Neutrophil (primary cell): Measurements from ENCODE around the gene RNU6-1.
A peak's percentile ranks its signal among the peaks of the same experiment; 100 is the strongest.

ENCODE experiments used
- H3K27ac ChIP-seq: fragments of 200-600 bp; sonication (generic); 2 replicates; pipeline ENCODE4 v1.5.1; 2016; ENCODE audit warnings: mild to moderate bottlenecking, moderate library complexity
- H3K27me3 ChIP-seq: fragments of 200-600 bp; sonication (generic); 2 replicates; pipeline ENCODE4 v1.6.0; 2016; ENCODE audit warnings: mild to moderate bottlenecking
- H3K36me3 ChIP-seq: fragments of 200-600 bp; sonication (generic); 2 replicates; pipeline ENCODE4 v1.5.1; 2017
- H3K4me1 ChIP-seq, 2 experiments: fragments of 200-600 bp in 1 of 2; sonication (generic) in 1 of 2; 1 replicate in 1 of 2; 2 replicates in 1 of 2; pipeline versions ENCODE4 v1.5.1 to v1.6.1; 2013 to 2016; ENCODE audit warnings: low read depth in 1 of 2, low read length in 1 of 2, mild to moderate bottlenecking in 1 of 2, moderate library complexity in 1 of 2; ENCODE audit not compliant: control insufficient read depth in 1 of 2, insufficient read depth in 1 of 2
- H3K4me3 ChIP-seq, 2 experiments: fragments of 200-600 bp in 1 of 2; sonication (generic) in 1 of 2; 1 replicate in 1 of 2; 2 replicates in 1 of 2; pipeline ENCODE4 v1.5.1; 2013 to 2016; ENCODE audit warnings: low read depth in 1 of 2, low read length in 1 of 2, mild to moderate bottlenecking in 1 of 2, moderate library complexity in 1 of 2
- H3K9me3 ChIP-seq: fragments of 200-600 bp; sonication (generic); 2 replicates; pipeline ENCODE4 v1.5.1; 2016
- TF ChIP-seq, protein P1 (sequence below): fragments of 200-600 bp; sonication (generic); IDR thresholded peaks from 2 replicates; pipeline ENCODE4 v1.5.1; 2016; ENCODE audit warnings: antibody characterized with exemption

RNU6-1 gene

DNA sequence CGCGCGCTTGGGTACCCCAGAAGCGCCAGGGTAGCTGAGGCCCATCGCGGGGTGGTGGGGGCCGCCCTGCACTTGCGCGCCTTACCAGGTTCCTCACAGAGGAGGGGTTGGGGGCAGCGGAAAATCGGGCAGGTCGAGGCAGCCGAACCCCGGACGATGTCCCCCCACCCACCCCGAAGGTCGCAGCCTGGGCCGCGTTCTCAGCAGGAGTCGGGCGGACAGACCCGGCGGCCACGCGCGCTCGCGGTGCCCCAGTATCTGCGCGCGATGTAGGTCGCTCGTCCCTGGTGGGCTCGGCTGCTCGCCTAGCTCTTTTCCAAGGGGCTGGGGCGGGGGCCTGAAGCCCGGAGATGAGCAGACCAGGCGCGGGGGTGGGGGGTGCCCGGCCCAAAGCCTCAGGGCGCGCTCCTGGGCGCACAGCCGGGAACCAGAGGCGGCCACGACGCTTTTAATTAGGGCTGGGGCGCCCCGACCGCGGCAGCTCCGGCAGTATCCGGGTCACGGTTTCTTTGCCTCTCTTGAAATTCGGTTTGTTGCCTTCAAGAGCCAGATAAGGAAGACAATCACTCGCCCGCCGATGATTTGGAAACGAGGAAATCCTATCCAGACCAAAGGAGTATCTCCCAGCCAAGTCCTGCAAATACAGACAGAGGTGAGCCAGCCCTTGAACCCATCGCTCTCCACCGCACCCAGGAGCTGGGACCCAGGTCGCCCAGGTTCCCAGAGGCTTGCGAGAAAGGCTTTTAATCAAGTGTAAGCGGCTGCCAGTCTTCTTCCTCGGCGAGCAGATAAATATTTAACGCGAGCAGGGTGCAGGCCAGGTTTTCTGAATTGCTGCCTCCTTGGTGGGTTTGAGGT lies 10.0 kb downstream of the RNU6-1 start:
- Histone ChIP-seq H3K4me3 (no peak overlapping the region), H3K36me3 (no peaks in the 10 kb centered on the region), H3K4me1 (peaks cover 42 to 73% of the 10 kb centered on the region in 2 experiments), H3K27me3 (peaks cover 100% of the 10 kb centered on the region), H3K27ac (no peak overlapping the region), H3K9me3 (no peaks in the 10 kb centered on the region)
- TF ChIP-seq, protein P1, sequence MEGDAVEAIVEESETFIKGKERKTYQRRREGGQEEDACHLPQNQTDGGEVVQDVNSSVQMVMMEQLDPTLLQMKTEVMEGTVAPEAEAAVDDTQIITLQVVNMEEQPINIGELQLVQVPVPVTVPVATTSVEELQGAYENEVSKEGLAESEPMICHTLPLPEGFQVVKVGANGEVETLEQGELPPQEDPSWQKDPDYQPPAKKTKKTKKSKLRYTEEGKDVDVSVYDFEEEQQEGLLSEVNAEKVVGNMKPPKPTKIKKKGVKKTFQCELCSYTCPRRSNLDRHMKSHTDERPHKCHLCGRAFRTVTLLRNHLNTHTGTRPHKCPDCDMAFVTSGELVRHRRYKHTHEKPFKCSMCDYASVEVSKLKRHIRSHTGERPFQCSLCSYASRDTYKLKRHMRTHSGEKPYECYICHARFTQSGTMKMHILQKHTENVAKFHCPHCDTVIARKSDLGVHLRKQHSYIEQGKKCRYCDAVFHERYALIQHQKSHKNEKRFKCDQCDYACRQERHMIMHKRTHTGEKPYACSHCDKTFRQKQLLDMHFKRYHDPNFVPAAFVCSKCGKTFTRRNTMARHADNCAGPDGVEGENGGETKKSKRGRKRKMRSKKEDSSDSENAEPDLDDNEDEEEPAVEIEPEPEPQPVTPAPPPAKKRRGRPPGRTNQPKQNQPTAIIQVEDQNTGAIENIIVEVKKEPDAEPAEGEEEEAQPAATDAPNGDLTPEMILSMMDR: no peak

DNA sequence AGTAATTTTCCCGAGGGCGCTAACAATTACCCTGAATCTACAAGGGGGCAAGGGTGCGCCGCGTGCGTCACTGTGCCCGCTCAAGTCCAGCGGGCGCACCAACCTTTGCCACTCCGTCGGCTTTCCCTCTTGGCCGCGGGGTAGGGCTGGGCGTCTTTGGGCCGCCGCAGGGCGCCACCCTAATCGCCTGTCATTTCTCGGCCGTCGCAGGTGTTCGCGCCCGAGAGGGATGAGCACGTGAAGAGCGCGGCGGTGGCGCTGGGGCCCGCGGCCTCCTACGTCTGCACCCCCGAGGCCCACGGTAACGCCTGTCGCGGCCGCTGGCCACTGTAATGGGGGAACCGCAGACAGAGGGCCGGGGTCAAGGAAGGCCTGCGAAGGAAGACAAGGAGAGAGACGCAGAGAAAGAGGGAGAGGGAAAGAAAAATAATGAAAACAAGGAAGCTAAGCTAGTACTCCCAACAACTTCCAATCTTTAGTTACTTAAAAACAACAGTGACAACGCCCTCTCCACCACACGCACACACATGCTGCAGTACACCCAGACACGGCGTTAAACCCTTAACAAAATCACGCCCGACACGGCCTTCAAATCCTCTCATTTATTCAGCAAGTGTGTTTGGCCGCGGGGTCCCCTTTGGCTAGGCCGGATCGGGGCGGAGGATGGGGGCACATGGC lies 10.7 kb downstream of the RNU6-1 start:
- Histone ChIP-seq H3K4me3 (peak overlapping the region in 1 of 2 experiments; percentile 6), H3K36me3 (no peaks in the 10 kb centered on the region), H3K4me1 (peaks cover 34 to 66% of the 10 kb centered on the region in 2 experiments), H3K27me3 (peaks cover 100% of the 10 kb centered on the region), H3K9me3 (no peaks in the 10 kb centered on the region), H3K27ac (no peak overlapping the region)
- TF ChIP-seq, protein P1: no peak

DNA sequence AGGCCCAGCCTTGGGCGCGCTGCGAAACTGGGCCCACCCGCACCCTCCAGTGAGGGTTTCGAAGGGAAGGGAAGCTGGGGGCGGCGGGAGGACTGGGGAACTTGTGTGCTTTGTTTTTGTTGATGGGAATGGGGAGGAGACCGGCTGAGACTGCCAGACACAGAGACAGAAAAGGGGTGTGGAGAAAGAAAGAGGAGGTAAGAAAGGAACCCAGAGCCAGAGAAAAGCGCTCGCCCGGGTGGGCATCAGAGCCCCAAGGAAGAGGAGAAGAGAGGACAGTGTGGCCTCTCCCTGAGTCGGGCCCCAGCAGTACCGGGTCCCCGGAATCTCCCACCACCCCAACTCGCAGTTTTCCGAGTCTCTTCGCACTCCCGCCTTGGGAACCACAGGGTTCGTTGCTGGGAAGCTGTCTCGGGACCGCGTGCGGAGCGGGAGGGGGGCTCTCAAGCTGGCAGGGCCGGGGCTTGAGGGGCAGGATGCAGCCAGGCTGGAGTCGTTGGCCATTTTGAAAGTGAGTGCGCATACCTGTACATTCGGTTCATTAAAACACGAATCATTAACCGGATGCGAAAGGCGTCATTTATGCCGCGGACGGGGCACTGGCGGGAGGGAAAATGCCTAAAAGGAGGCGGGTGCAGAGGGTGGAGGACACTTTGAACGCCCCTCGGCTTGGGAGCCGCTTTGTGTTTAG lies 11.4 kb downstream of the RNU6-1 start:
- Histone ChIP-seq H3K4me1 (peaks cover 28 to 62% of the 10 kb centered on the region in 2 experiments), H3K36me3 (no peaks in the 10 kb centered on the region), H3K4me3 (peak overlapping the region in 1 of 2 experiments; percentile 6), H3K27ac (no peak overlapping the region), H3K9me3 (no peaks in the 10 kb centered on the region), H3K27me3 (peaks cover 100% of the 10 kb centered on the region)
- TF ChIP-seq, protein P1: no peak

DNA sequence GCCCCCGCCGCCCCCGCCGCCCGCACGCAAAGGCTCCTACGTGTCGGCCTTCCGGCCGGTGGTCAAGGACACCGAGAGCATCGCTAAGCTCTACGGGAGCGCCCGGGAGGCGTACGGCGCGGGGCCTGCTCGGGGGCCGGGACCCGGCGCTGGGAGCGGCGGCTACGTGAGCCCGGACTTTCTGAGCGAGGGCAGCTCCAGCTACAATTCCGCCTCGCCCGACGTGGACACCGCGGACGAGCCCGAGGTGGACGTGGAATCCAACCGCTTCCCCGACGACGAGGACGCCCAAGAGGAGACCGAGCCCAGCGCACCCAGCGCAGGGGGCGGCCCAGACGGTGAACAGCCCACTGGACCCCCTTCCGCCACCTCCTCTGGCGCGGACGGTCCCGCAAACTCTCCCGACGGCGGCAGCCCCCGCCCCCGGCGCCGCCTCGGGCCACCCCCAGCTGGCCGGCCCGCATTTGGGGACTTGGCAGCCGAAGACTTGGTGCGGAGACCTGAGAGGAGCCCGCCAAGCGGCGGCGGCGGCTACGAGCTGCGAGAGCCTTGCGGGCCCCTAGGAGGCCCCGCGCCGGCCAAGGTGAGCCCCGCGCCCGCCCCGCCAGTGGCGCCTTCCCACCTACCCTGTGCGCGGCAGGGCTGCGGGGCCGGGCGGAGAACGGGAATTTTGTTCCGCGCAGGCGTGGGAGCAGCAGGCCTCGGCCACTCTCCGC lies 12.1 kb downstream of the RNU6-1 start:
- Histone ChIP-seq H3K27ac (no peak overlapping the region), H3K36me3 (no peaks in the 10 kb centered on the region), H3K4me3 (no peak overlapping the region), H3K4me1 (peaks cover 23 to 55% of the 10 kb centered on the region in 2 experiments), H3K9me3 (no peaks in the 10 kb centered on the region), H3K27me3 (peaks cover 100% of the 10 kb centered on the region)
- TF ChIP-seq, protein P1: no peak
